HG03095 (cell line): ENCODE measurements around the gene TBXAS1.

Experiments
- ATAC-seq: cut with Tn5 transposase; IDR thresholded peaks from one replicate; pipeline ENCODE4 v1.9.1; 2021; ENCODE audit warnings: moderate library complexity; ENCODE audit not compliant: unreplicated experiment

The TBXAS1 gene

GRCh38 chr7:139974179-139974811 lies 145.2 kb downstream of the TBXAS1 start:
- no peak for ATAC-seq

GRCh38 chr7:139976055-139976837 lies 147.2 kb downstream of the TBXAS1 start:
- ATAC-seq = no peak

DNA sequence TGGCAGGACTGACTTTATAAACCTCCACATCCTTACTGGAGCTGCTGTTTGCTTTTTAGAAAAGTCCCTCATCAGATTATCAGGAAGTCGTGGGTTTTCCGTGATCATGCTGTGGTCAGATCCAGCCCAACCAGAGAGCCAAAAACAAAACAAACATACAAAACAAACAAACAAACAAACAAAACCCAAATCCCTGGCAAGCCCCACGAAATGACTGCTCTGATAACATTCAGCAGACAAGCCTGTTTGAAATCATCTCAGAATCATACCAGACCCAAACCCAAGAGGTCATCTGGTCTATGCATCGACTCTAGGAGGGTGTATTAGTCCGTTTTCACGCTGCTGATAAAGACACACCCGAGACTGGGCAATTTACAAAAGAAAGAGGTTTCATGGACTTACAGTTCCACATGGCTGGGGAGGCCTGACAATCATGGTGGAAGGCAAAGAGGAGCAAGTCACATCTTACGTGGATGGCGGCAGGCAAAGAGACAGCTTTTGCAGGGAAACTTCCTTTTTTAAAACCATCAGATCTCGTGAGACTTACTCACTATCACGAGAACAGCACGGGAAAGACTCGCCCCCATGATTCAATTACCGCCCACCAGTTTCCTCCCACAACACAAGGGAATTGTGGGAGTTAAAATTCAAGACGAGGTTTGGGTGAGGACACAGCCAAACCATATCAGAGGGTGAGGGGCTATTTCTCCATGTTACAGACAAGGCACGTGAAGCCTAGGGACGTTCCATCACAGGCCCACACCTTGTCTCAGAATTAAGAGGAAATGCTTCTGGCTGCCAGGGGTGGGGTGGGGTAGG lies 148.0 kb downstream of the TBXAS1 start:
- ATAC-seq = no peak

GRCh38 chr7:139981511-139981895 lies 152.4 kb downstream of the TBXAS1 start:
- no peak for ATAC-seq

DNA sequence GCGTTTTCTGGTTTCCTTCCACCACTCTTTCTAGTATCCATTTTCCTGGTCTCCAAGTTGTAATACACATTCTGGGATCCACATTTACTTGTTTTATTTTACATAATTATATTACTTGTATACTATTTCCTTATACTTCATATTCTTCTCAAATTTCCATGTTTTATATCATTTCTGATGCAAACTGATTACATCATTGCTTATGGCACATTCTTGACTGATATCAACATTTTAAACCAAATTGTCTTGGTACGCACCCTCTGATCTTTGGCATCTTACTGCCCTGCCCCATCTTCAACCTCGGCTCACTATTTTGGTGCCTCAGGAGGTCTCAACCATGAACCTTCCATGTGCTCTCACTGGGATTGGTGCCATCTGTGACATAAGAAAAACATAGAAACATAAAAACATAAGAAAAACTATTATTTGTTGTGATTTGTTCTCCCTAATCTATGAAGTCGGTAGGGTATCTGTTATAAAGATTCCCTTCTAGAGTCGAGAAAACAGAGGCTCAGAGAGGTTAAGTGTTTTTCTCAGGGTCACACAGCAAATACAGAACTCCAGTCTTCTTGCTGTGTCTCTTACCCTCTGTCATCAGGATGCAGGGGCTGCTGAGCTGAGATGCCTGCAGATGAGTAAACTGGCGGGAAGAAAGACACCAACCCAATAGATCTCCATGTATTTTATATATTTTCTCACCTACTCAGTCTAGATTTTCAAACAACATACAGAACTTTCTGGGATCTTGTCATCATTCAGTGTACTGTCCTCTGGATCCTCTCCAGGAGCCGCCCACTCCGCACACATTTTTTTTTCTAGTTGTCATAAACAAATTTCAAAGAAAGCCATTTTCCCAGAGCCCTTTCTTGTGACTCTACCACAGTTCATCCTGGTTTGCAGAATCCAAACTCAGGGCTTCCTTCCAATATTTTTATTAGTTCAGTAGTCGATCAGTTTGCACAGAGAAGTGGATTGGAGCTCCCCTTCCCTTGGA lies 154.2 kb downstream of the TBXAS1 start:
- no peak for ATAC-seq

DNA sequence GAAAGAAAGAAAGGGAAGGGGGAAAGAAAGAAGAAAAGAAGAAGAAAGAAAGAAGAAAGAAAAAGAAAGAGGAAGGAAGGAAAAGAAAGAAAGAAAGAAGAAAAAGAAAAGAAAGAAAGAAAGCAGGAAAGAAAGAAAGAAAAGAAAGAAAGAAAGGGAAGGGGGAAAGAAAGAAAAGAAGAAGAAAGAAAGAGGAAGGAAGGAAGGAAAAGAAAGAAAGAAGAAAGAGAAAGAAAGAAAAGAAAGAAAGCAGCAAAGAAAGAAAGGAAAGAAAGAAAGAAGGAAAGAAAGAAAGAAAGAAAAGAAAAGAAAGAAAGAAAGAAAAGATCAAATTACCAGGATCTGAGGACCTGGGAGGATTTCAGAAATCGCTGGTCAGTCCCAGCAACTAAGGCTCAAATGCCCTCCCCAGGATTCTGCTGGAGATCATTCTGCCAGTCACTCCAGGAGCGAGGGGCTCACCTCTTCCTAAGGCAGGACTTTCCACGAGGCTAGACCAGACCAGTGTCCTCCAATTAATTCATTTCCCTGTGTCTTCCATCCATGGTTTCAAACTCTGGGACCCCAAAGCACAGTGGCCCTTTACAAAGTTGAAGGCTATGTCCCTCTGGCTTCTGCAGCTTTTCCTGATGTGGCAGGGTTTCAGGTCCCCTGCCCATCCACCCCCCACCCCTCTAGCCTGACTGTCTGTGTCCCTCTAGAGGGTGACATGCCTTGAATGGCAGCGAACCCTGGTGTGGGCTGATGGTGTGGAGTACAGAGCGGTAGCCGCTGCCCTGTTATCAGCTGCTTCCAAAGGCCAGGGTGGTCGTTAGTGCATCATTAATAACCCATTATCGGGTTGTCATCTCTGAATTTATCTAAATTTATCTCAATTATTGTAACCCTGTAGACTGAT lies 155.8 kb downstream of the TBXAS1 start:
- ATAC-seq = no peak

- ATAC-seq = no peak
These were observed 156.7 kb downstream of the TBXAS1 start for GRCh38 chr7:139985811-139986210.

DNA sequence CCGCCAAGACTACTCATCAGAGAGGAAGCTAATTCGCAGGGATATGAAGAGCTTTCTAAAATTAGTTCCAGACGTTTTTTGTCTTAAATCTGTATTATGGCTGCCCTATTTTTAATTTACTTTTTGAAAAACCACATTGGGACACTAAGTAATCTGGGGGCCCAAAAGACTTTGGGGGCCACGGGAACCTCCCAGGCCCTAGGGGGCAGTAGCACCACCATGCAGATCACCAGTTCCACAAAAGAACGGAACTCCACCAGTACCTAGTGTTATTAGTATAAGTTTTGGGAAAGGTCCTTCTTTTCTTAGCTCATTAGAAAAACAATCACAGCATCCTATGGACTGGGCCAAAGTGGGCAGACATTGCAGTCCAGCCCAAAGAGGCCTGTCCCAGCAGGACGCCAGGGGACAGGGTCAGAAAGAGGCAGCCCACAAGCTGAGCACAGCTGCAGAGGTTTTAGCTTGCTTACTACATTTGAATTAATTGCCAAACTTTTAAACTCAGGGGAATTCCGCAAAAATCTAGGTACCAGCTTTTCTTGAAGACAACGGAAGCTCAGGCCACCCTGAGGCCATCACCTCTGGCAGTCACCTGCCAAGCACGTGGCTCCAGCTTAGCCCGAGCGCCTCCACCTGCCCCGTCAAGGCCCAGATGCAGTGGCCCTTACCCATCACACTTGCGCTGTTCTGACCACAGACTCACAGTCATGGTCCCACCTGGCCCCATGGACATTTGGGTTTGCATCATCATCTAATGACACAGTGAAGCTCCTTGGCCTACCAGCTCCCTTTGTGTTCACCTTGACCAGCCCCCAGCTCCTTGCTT lies 158.8 kb downstream of the TBXAS1 start:
- no peak for ATAC-seq

GRCh38 chr7:139989366-139990141 lies 160.5 kb downstream of the TBXAS1 start:
- no peak for ATAC-seq

DNA sequence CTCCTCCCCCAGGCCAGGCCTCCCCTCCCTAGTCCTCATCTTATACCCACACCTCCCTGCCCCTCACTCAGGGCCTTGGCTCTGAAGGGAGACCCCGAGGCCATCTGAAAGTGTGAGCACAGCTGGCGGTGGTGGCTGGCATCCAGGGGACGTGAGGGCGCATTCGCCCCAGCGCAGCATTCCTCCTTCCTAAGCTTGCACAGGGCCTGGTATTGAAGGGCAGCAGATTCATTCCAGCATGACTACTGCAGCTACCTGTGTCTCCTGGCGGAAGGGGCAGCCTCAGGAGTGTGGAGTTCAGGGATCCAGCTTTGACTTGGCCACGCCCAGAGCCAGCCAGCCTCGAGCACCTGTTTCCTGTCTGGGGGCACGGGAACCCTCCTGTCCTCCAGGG lies 161.1 kb downstream of the TBXAS1 start:
- ATAC-seq = no peak

DNA sequence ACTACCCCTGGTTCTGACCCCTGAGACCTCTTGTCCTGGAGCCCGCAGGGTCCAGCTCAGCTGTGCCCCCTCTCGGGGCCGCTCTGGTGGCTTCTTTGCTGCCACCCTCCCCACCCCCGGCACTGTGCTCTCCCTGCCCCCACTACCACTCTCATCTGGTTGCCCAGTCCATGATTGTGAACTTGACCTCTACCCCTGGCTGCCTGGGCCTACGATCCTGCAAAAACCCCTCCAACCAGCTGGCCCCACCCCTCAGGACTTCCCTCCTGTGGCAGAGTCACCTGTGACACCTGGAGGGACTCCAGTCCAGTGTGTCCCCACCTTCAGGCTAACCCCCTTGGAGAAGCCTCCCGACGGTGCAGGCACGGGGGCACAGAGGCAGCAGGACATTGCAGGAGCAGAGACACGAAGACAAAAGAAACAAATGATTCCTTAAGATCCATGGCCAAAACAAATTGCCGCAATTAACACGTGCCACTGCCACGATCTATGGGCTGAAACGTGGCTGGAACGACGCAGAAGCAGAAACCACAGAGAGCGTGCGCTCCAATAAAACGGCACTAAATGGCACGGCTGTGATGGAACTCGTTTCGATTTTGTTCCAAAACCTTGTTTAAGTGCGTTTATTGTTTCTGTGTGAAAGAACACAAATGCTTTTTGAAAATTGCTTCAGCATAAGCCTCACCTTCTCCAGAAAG lies 161.7 kb downstream of the TBXAS1 start:
- ATAC-seq = no peak

DNA sequence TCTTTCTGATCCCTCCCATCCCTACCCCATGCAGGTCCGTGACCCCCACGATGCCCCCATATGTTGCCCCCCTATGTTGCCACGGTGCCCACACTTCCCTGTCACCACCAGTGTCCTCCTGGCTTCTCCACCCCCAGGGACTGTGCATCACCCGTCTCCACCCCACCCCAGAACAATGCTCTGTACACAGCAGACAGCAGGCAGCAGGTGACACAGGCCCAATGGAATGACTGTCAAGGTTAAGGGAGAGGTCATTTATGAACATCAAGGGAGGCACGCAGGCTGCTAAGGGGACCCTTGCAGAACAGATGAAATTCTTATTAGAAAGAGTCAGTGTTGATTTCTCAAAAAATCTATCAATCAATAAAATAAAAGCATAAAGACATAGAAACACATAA lies 162.2 kb downstream of the TBXAS1 start:
- ATAC-seq = no peak

DNA sequence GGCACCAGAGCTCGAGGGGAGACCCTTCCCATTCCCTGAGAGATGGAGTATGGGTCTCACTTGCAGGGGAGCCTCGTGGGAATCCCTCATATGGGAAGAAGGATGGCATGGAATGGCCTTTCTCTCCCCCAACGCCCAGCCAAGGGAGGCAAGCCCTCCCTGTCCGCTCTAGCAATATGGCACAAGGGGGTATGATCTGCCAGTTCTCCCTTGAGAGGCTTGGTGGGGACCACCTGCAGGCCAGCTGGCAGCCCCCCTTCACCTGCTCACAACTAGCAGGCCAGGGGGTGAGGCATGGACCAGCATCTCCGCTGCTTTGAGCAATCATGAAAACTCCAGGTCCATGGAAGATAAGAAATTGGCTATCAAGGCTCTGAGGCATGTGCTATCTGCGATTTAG lies 162.8 kb downstream of the TBXAS1 start:
- ATAC-seq = no peak

DNA sequence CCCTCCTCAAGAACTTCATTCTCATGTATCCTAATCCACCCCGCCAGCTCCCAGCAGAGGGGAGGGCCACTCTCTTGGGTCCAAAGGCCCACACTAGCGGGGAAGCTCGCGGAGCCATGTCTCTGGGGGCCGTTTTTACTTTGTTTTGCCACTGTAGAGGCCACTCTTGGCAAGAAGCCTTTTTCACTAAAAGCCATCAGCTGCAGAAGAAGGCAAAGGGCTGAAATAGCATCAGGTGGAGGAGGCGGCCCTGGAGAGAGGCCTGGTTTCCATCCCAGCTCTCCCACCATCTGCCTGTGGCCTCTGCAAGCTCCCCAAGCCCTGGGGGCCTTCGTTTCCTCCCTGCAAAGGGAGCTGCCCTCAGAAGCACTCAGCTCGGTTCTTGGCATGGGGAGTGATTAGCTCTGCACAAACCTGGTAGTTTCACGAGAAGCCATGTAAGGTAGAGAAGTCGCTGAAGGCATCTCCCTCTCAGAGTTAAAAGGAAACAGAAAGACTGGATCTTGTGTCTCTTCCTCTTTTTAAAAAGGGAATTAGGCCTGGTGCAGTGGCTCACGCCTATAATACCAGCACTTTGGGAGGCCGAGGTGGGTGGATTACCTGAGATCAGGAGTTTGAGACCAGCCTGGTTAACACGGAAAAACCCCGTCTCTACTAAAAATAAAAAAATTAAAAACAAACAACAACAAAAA lies 163.4 kb downstream of the TBXAS1 start:
- ATAC-seq = no peak

- no peak for ATAC-seq
These were observed 164.1 kb downstream of the TBXAS1 start for GRCh38 chr7:139993169-139993568.

DNA sequence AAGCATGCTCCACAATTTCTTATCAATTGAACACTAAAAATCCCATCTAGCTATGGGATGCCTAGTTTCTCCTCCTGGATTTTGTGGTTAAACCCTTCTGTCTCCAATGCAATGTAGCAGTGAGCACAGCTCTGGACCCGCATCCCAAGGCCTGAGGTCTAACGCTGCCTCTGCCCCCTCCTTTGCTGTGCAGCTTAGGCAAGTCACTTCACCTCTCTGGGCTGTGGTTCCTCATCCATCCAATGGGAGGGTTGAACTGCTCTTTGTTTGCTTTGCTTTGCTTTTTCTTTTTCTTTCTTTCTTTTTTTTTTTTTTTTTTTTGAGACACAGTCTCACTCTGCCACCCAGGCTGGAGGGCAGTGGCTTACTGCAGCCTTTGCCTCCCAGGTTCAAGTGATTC lies 164.5 kb downstream of the TBXAS1 start:
- no peak for ATAC-seq

DNA sequence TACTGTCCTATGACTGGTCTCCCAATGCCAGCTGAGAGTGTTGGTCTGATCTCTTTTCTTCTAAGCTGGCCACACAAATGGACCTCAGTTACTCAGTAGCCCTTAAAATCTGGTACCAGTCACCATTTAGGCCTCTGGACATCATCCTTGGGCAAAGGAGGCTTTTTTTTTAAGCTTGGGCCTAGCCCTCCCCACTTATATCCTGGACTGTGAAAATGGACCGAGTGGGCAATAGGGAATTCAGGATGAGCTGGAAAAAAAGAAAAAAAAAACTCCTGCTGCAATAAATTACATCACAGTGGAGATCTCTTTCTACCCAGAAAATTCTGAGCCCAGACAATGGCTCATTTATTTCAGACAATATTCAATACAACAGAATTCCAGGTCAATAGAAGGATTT lies 165.3 kb downstream of the TBXAS1 start:
- no peak for ATAC-seq
